GM12878 (cell line): Measurements from ENCODE around the gene CSPG5. TPM values are rescaled to one million over a fixed set of nuclear protein-coding genes. Genes with fewer than 3 reads are reported as not detected.

Experiments
- BCL11A ChIP-seq: IDR thresholded peaks from 2 replicates; pipeline ENCODE4 v1.6.1; 2011; ENCODE audit warnings: low read depth, low read length
- CBX3 ChIP-seq: fragments of 200-600 bp; sonication (generic); IDR thresholded peaks from 2 replicates; pipeline ENCODE4 v1.6.1; 2016; ENCODE audit warnings: low read depth, borderline replicate concordance
- CHD1 ChIP-seq: IDR thresholded peaks from 2 replicates; pipeline ENCODE4 v1.6.1; 2012; ENCODE audit warnings: low read depth, low read length, improper control_type of control experiment
- CREM ChIP-seq: IDR thresholded peaks from 2 replicates; pipeline ENCODE4 v1.6.1; 2014; ENCODE audit warnings: antibody characterized with exemption, low read depth
- CTCF ChIP-seq, 3 experiments: IDR thresholded peaks in 2 of 3; conservative IDR thresholded peaks in 1 of 3; 2 replicates each; pipeline ENCODE4 v1.5.1; 2011; ENCODE audit warnings: low read depth in 3 of 3, low read length in 3 of 3, mild to moderate bottlenecking in 3 of 3, control low read depth in 2 of 3, moderate library complexity in 2 of 3, inconsistent platforms in 1 of 3, mixed read lengths in 1 of 3; ENCODE audit not compliant: control insufficient read depth in 2 of 3, insufficient read depth in 1 of 3; ENCODE audit errors: extremely low read depth in 1 of 3
- HDAC6 ChIP-seq: fragments of 200-600 bp; sonication (generic); IDR thresholded peaks from one replicate; pipeline ENCODE4 v1.8.0; 2017; ENCODE audit warnings: antibody characterized with exemption; ENCODE audit not compliant: unreplicated experiment
- HSF1 ChIP-seq: fragments of 150-350 bp; IDR thresholded peaks from 2 replicates; pipeline ENCODE4 v1.6.1; 2014; ENCODE audit warnings: mild to moderate bottlenecking, low read depth, low read length
- KAT2A ChIP-seq: conservative IDR thresholded peaks from 2 replicates; pipeline ENCODE4 v1.6.1; 2011; ENCODE audit warnings: low read depth, low read length; ENCODE audit not compliant: control insufficient read depth
- KDM1A ChIP-seq: fragments of 200-600 bp; sonication (generic); IDR thresholded peaks from 2 replicates; pipeline ENCODE4 v1.6.1; 2016; ENCODE audit warnings: borderline replicate concordance
- MAX ChIP-seq: IDR thresholded peaks from 2 replicates; pipeline ENCODE4 v1.6.1; 2012; ENCODE audit warnings: low read depth, low read length, improper control_type of control experiment
- MEF2B ChIP-seq: fragments of 450-650 bp; IDR thresholded peaks from 2 replicates; pipeline ENCODE4 v1.6.1; 2018; ENCODE audit warnings: mild to moderate bottlenecking, moderate library complexity; ENCODE audit not compliant: partially characterized antibody, poor library complexity, severe bottlenecking
- NFXL1 ChIP-seq: fragments of 450-650 bp; IDR thresholded peaks from 2 replicates; pipeline ENCODE4 v1.6.1; 2017; ENCODE audit warnings: antibody characterized with exemption, mild to moderate bottlenecking, borderline replicate concordance
- RAD21 ChIP-seq: IDR thresholded peaks from 2 replicates; pipeline ENCODE4 v1.6.1; 2011; ENCODE audit warnings: mild to moderate bottlenecking, low read depth, low read length, moderate library complexity; ENCODE audit not compliant: insufficient read depth
- RBBP5 ChIP-seq: fragments of 200-600 bp; sonication (generic); conservative IDR thresholded peaks from 2 replicates; pipeline ENCODE4 v1.6.1; 2016
- RCOR1 ChIP-seq: conservative IDR thresholded peaks from 2 replicates; pipeline ENCODE4 v1.6.1; 2012; ENCODE audit warnings: low read depth, low read length, improper control_type of control experiment
- RELA ChIP-seq: fragments of 450-650 bp; IDR thresholded peaks from 2 replicates; pipeline ENCODE4 v1.8.0; 2014; ENCODE audit warnings: borderline replicate concordance; ENCODE audit not compliant: partially characterized antibody
- SPI1 ChIP-seq: IDR thresholded peaks from 2 replicates; pipeline ENCODE4 v1.6.1; 2011; ENCODE audit warnings: low read depth, mild to moderate bottlenecking, low read length, moderate library complexity, borderline replicate concordance; ENCODE audit not compliant: insufficient read depth
- SUPT20H ChIP-seq: IDR thresholded peaks from 2 replicates; pipeline ENCODE4 v1.6.1; 2011; ENCODE audit warnings: low read depth, mild to moderate bottlenecking, low read length, moderate library complexity, borderline replicate concordance; ENCODE audit not compliant: control insufficient read depth
- ZNF687 ChIP-seq: fragments of 450-650 bp; IDR thresholded peaks from 2 replicates; pipeline ENCODE4 v1.6.1; 2017; ENCODE audit warnings: mild to moderate bottlenecking, moderate library complexity
- polyA plus RNA-seq, 11 experiments: library from polyadenylated mRNA; depleted of rRNA in 4 of 11; unstranded in 6 of 11; stranded (reverse) in 5 of 11; fragments of >200 nt; fragmentation: Nextera tagmentation in 4 of 11; fragmentation: Illumina TruSeq in 1 of 11; extraction: Ambion mirVana in 4 of 11; extraction: Trizol in 1 of 11; gene quantifications; 1 replicate in 1 of 11; 2 replicates in 10 of 11; pipeline versions ENCODE4 v1.2.1 to v1.2.3, GENCODE V29; 2011 to 2016; ENCODE audit warnings: inconsistent platforms in 2 of 11, missing spikeins in 2 of 11, low read depth in 1 of 11
- total RNA-seq, 4 experiments: library from RNA; depleted of rRNA in 3 of 4; stranded (reverse); fragments of >200 nt in 3 of 4; fragmentation: Illumina TruSeq in 1 of 4; extraction: Trizol in 1 of 4; gene quantifications; 2 replicates each; pipeline versions ENCODE4 v1.2.1 to v1.2.3, GENCODE V29; 2013 to 2021

Gene CSPG5
- total and polyA plus RNA-seq, 10 of the 15 experiments (the other 5 are each of a cell fraction or from before 2014, with no cell fraction given): 0.08 to 0.17 TPM; not detected in 8

GRCh38 chr3:47513125-47513929 lies 65.3 kb downstream of the CSPG5 start, which contains the start of gene ELP6 (continued):
- TF ChIP-seq MEF2B (peak; percentile 7), RCOR1 (no peak), CTCF (IDR thresholded peaks at IDR 0.05 in 2 of 3, conservative IDR thresholded peaks at IDR 0.05 in 1 of 3; ENCODE audit: control insufficient read depth in 2 of 3, extremely low read depth in 1 of 3, insufficient read depth in 1 of 3, low read depth in 3 of 3, low read length in 3 of 3) (peak; percentile 75 to 82 (median 81)), ZNF687 (peak; percentile 80), RELA (peak; percentile 71), RBBP5 (no peak), CHD1 (no peak; the same call in 1 of the 2 replicates), MAX (no peak), NFXL1 (no peak), CREM (peak; percentile 87), KDM1A (no peak), SPI1 (no peak), RAD21 (peak; percentile 61), BCL11A (no peak), HDAC6 (no peak), KAT2A (no peak), CBX3 (no peak), HSF1 (no peak), SUPT20H (no peak)
